H1 (cell line): Measurements from ENCODE around the gene NOS3. TPM values are rescaled to one million over a fixed set of nuclear protein-coding genes. Genes with fewer than 3 reads are reported as not detected.

Experiments
- CTCF ChIA-PET: fragments of 300-600 bp; sonication (Branson Sonifier 250); formaldehyde crosslinking; loops from one replicate; lab custom pipeline; 2021; ENCODE audit not compliant: partially characterized antibody; lab: Charles Lee
- POLR2A ChIA-PET: fragments of 300-600 bp; sonication (Branson Sonifier 250); formaldehyde crosslinking; loops from one replicate; lab custom pipeline; 2021; ENCODE audit warnings: inconsistent platforms; ENCODE audit not compliant: partially characterized antibody; lab: Charles Lee
- DNase-seq, 2 experiments: peaks; one replicate each; pipeline versions ENCODE4 v3.0.0 to v3.0.0-alpha.2; 2010 to 2022; ENCODE audit warnings: low spot score in 2 of 2, low read depth in 1 of 2, mixed read lengths in 1 of 2
- FAIRE-seq: peaks from 2 replicates; lab custom pipeline; 2011; peaks lifted over from hg19 to GRCh38; lab: Jason Lieb, UNC
- H2AFZ ChIP-seq: 2 replicates; pipeline ENCODE4 v1.8.1; 2012; ENCODE audit warnings: low read length, inconsistent platforms
- H2AK5ac ChIP-seq: 2 replicates; pipeline ENCODE4 v1.6.1; 2013; ENCODE audit warnings: low read depth, low read length
- H2BK120ac ChIP-seq: replicated peaks from 2 replicates; pipeline ENCODE3; 2013; ENCODE audit warnings: low read depth, low read length, inconsistent platforms
- H2BK12ac ChIP-seq: 2 replicates; pipeline ENCODE4 v1.6.1; 2013; ENCODE audit warnings: low read depth, low read length
- H2BK15ac ChIP-seq: 2 replicates; pipeline ENCODE4 v1.6.1; 2013; ENCODE audit warnings: low read length
- H2BK20ac ChIP-seq: 2 replicates; pipeline ENCODE4 v1.6.1; 2013; ENCODE audit warnings: low read length
- H2BK5ac ChIP-seq: 2 replicates; pipeline ENCODE4 v1.6.1; 2013; ENCODE audit warnings: low read depth, low read length
- H3K14ac ChIP-seq: 2 replicates; pipeline ENCODE4 v1.6.1; 2013; ENCODE audit warnings: inconsistent platforms; ENCODE audit not compliant: insufficient read length
- H3K18ac ChIP-seq: 2 replicates; pipeline ENCODE4 v1.6.1; 2013; ENCODE audit warnings: low read length; ENCODE audit errors: extremely low read depth
- H3K23ac ChIP-seq: 2 replicates; pipeline ENCODE4 v1.6.1; 2013; ENCODE audit warnings: inconsistent platforms; ENCODE audit not compliant: insufficient read length
- H3K23me2 ChIP-seq: 2 replicates; pipeline ENCODE4 v1.6.1; 2013; ENCODE audit warnings: low read depth, low read length
- H3K27ac ChIP-seq: 2 replicates; pipeline ENCODE4 v1.6.1; 2011; ENCODE audit warnings: low read depth, low read length, inconsistent platforms
- H3K27me3 ChIP-seq, 4 experiments: replicated peaks in 1 of 4; 1 replicate in 1 of 4; 2 replicates in 3 of 4; pipeline versions ENCODE4 v1.6.1 to v1.8.1; 2011 to 2013; ENCODE audit warnings: low read length in 3 of 4, mild to moderate bottlenecking in 3 of 4, inconsistent platforms in 2 of 4, mixed read lengths in 2 of 4, moderate library complexity in 1 of 4; ENCODE audit not compliant: control insufficient read depth in 3 of 4, insufficient read depth in 3 of 4; ENCODE audit errors: extremely low read depth in 1 of 4
- H3K36me3 ChIP-seq, 4 experiments: 2 replicates each; pipeline versions ENCODE4 v1.6.1 to v1.8.1; 2011 to 2013; ENCODE audit warnings: mild to moderate bottlenecking in 4 of 4, low read length in 3 of 4, moderate library complexity in 2 of 4, control low read depth in 1 of 4, inconsistent platforms in 1 of 4; ENCODE audit not compliant: insufficient read depth in 4 of 4, control insufficient read depth in 2 of 4
- H3K4ac ChIP-seq: replicated peaks from 2 replicates; pipeline ENCODE3; 2013; ENCODE audit warnings: low read length, low read depth, mixed read lengths, inconsistent platforms; ENCODE audit not compliant: insufficient read length
- H3K4me1 ChIP-seq, 4 experiments: replicated peaks in 1 of 4; 1 replicate in 1 of 4; 2 replicates in 3 of 4; pipeline versions ENCODE4 v1.6.1 to v1.8.1; 2011 to 2013; ENCODE audit warnings: low read length in 3 of 4, inconsistent platforms in 2 of 4, mixed read lengths in 1 of 4; ENCODE audit not compliant: insufficient read depth in 4 of 4, control insufficient read depth in 3 of 4
- H3K4me2 ChIP-seq, 2 experiments: 2 replicates each; pipeline versions ENCODE4 v1.6.1 to v1.8.1; 2011 to 2013; ENCODE audit warnings: low read depth in 2 of 2, low read length in 2 of 2, control low read depth in 1 of 2, inconsistent platforms in 1 of 2, mild to moderate bottlenecking in 1 of 2; ENCODE audit not compliant: insufficient read depth in 1 of 2
- H3K4me3 ChIP-seq, 4 experiments: fragments of 200-600, 300-600 bp in 1 of 4; sonication (generic), shearing (Covaris generic), sonication (Bioruptor Twin) in 1 of 4; 2 replicates each; pipeline versions ENCODE4 v1.5.1 to v1.8.1; 2011 to 2016; ENCODE audit warnings: low read length in 4 of 4, low read depth in 3 of 4, control low read depth in 2 of 4, inconsistent platforms in 2 of 4, mild to moderate bottlenecking in 2 of 4, mixed read lengths in 1 of 4, moderate library complexity in 1 of 4; ENCODE audit not compliant: insufficient read depth in 2 of 4; ENCODE audit errors: extremely low read depth in 1 of 4
- H3K56ac ChIP-seq: replicated peaks from 2 replicates; pipeline ENCODE3; 2013; ENCODE audit warnings: low read depth, mild to moderate bottlenecking, mixed read lengths, low read length, inconsistent platforms; ENCODE audit not compliant: insufficient read length
- H3K79me1 ChIP-seq: 2 replicates; pipeline ENCODE4 v1.6.1; 2013; ENCODE audit warnings: low read depth, low read length, control low read depth
- H3K79me2 ChIP-seq, 2 experiments: 2 replicates each; pipeline versions ENCODE4 v1.6.1 to v1.8.1; 2012 to 2013; ENCODE audit warnings: low read length in 2 of 2, mild to moderate bottlenecking in 2 of 2, inconsistent platforms in 1 of 2; ENCODE audit not compliant: insufficient read depth in 2 of 2, control insufficient read depth in 1 of 2
- H3K9ac ChIP-seq, 4 experiments: replicated peaks in 1 of 4; 1 replicate in 1 of 4; 2 replicates in 3 of 4; pipeline versions ENCODE4 v1.6.1 to v1.8.1; 2011 to 2013; ENCODE audit warnings: low read depth in 3 of 4, low read length in 3 of 4, control low read depth in 2 of 4, mild to moderate bottlenecking in 2 of 4, moderate library complexity in 2 of 4, inconsistent platforms in 1 of 4; ENCODE audit errors: extremely low read depth in 1 of 4
- H3K9me3 ChIP-seq, 2 experiments: 2 replicates each; pipeline versions ENCODE4 v1.6.1 to v1.8.1; 2012 to 2013; ENCODE audit warnings: mild to moderate bottlenecking in 2 of 2, moderate library complexity in 2 of 2, control low read depth in 1 of 2, inconsistent platforms in 1 of 2, low read depth in 1 of 2, low read length in 1 of 2, mixed read lengths in 1 of 2; ENCODE audit not compliant: insufficient read depth in 2 of 2
- H4K20me1 ChIP-seq, 2 experiments: replicated peaks in 1 of 2; 2 replicates each; pipeline versions ENCODE3 to v1.8.1; 2011 to 2013; ENCODE audit warnings: inconsistent platforms in 2 of 2, low read length in 2 of 2, mild to moderate bottlenecking in 1 of 2; ENCODE audit not compliant: insufficient read depth in 2 of 2, control insufficient read depth in 1 of 2
- H4K5ac ChIP-seq: 2 replicates; pipeline ENCODE4 v1.6.1; 2013; ENCODE audit warnings: low read length, low read depth, mixed read lengths, inconsistent platforms; ENCODE audit not compliant: insufficient read length
- H4K8ac ChIP-seq: 2 replicates; pipeline ENCODE4 v1.8.0; 2013; ENCODE audit warnings: mild to moderate bottlenecking, moderate library complexity, low read length, inconsistent platforms; ENCODE audit not compliant: insufficient read depth; ENCODE audit errors: extremely low read depth
- H4K91ac ChIP-seq: replicated peaks from 2 replicates; pipeline ENCODE3; 2013; ENCODE audit warnings: low read length, mixed read lengths, inconsistent platforms; ENCODE audit not compliant: insufficient read length
- CBX8 ChIP-seq: fragments of 300-800, 300-1000 bp; sonication (generic); IDR thresholded peaks from 2 replicates; pipeline ENCODE4 v1.7.1; 2016; ENCODE audit warnings: low read depth, low read length, borderline replicate concordance
- CHD2 ChIP-seq: IDR thresholded peaks from 2 replicates; pipeline ENCODE4 v1.6.1; 2012; ENCODE audit warnings: low read length, improper control_type of control experiment
- EGR1 ChIP-seq: IDR thresholded peaks from 2 replicates; pipeline ENCODE4 v1.6.1; 2011; ENCODE audit warnings: low read depth, low read length, borderline replicate concordance
- GTF2F1 ChIP-seq: IDR thresholded peaks from 2 replicates; pipeline ENCODE4 v1.6.1; 2012; ENCODE audit warnings: low read depth, low read length, improper control_type of control experiment, borderline replicate concordance
- NANOG ChIP-seq: IDR thresholded peaks from 2 replicates; pipeline ENCODE4 v1.6.1; 2011; ENCODE audit warnings: low read length, low read depth, mild to moderate bottlenecking, inconsistent platforms; ENCODE audit not compliant: insufficient read depth, poor library complexity, severe bottlenecking
- RAD21 ChIP-seq, 2 experiments: IDR thresholded peaks in 1 of 2; conservative IDR thresholded peaks in 1 of 2; 2 replicates each; pipeline ENCODE4 v1.6.1; 2011; ENCODE audit warnings: low read depth in 2 of 2, low read length in 2 of 2, improper control_type of control experiment in 1 of 2, inconsistent platforms in 1 of 2, mild to moderate bottlenecking in 1 of 2, moderate library complexity in 1 of 2
- SRF ChIP-seq: IDR thresholded peaks from 2 replicates; pipeline ENCODE4 v1.6.1; 2011; ENCODE audit warnings: mild to moderate bottlenecking, low read depth, low read length, moderate library complexity
- TAF7 ChIP-seq: optimal IDR thresholded peaks from 2 replicates; pipeline ENCODE3; 2011; ENCODE audit warnings: low read depth, mild to moderate bottlenecking, inconsistent platforms, low read length, moderate library complexity, borderline replicate concordance
- TEAD4 ChIP-seq: IDR thresholded peaks from 2 replicates; pipeline ENCODE4 v1.6.1; 2012; ENCODE audit warnings: low read depth, low read length, inconsistent platforms, mixed read lengths
- USF2 ChIP-seq: IDR thresholded peaks from 2 replicates; pipeline ENCODE4 v1.6.1; 2011; ENCODE audit warnings: low read length, improper control_type of control experiment
- WGBS, 2 experiments: shearing (Covaris generic) in 1 of 2; methylation state at CpG; one replicate each; pipeline versions ENCODE4 v1.1.6 to v1.1.7; 2013 to 2015; ENCODE audit warnings: low lambda C conversion rate in 2 of 2, mixed read lengths in 2 of 2, inconsistent platforms in 1 of 2, low coverage in 1 of 2, missing lambda C conversion rate in 1 of 2; ENCODE audit not compliant: insufficient replicate concordance in 2 of 2, insufficient coverage in 1 of 2, insufficient read length in 1 of 2; ENCODE audit errors: extremely low coverage in 1 of 2, missing lambda C conversion rate in 1 of 2; 5-methylcytosine and 5-hydroxymethylcytosine counted together
- polyA plus RNA-seq, 7 experiments: library from polyadenylated mRNA; depleted of rRNA in 3 of 7; stranded (reverse) in 5 of 7; unstranded in 2 of 7; fragments of >200 nt in 5 of 7; fragments of 200-250 nt in 2 of 7; gene quantifications; 1 replicate in 5 of 7; 2 replicates in 1 of 7; 4 replicates in 1 of 7; pipeline versions ENCODE4 v1.2.1 to v1.2.3, GENCODE V29; 2011 to 2013; ENCODE audit warnings: missing spikeins in 2 of 7, mixed read lengths in 2 of 7
- total RNA-seq: library from RNA; stranded (reverse); fragmentation: NEBNext Ultra II Directional; extraction: Animal tissue kit (Norgen Biotek cat#: 25700); gene quantifications from 2 replicates; pipeline ENCODE4 v1.2.1, GENCODE V29; 2021

NOS3 gene
- total and polyA plus RNA-seq, 2 of the 8 experiments (the other 6 are each of a cell fraction or from before 2014, with no cell fraction given), result 4.4 to 16.2 TPM

GRCh38 chr7:151053096-151053495, 62.3 kb downstream of the NOS3 start:
- FAIRE-seq, result no peak
- Histone ChIP-seq H3K36me3 (no peaks in the 10 kb centered on the region), H3K14ac (no peak overlapping the region), H2BK15ac (no peak overlapping the region), H3K79me2 (no peaks in the 10 kb centered on the region), H3K18ac (no peak overlapping the region), H2BK12ac (no peak overlapping the region), H2AK5ac (no peak overlapping the region), H3K9me3 (no peaks in the 10 kb centered on the region), H4K20me1 (peaks cover 0 to 16% of the 10 kb centered on the region in 2 experiments), H2BK5ac (no peak overlapping the region), H3K27me3 (peaks cover 4 to 38% (median 28%) of the 10 kb centered on the region in 4 experiments), H3K56ac (no peak overlapping the region), H3K4me1 (peaks cover 0 to 17% (median 7%) of the 10 kb centered on the region in 4 experiments; a peak in 5 of 7 replicates), H2AFZ (no peak overlapping the region), H3K27ac (no peak overlapping the region), H2BK20ac (no peak overlapping the region), H3K9ac (no peak overlapping the region), H3K23me2 (peaks cover 11% of the 10 kb centered on the region), H4K91ac (no peak overlapping the region), H3K23ac (no peak overlapping the region), H3K4ac (no peak overlapping the region), H4K8ac (no peak overlapping the region), H3K79me1 (no peaks in the 10 kb centered on the region), H3K4me2 (no peak overlapping the region), H2BK120ac (no peak overlapping the region), H3K4me3 (no peak overlapping the region), H4K5ac (no peak overlapping the region)
- ChIA-PET CTCF (interaction anchor here (0.7 to 1.6 kb wide), 7 partner anchors 10 to 83 kb away, joined by 3 to 12 read pairs (median 4); no protein-coding TSS in a partner anchor), POLR2A (interaction anchor here (0.7 to 1.6 kb wide), 2 partner anchors 28 to 50 kb away, joined by 4 read pairs; partner anchors contain the start of gene FASTK)
- no peak for TF ChIP-seq CBX8
- TF ChIP-seq EGR1, result no peak
- no peak for TF ChIP-seq NANOG
- no peak for TF ChIP-seq GTF2F1
- no peak for TF ChIP-seq SRF
- TF ChIP-seq USF2, result no peak
- no peak for TF ChIP-seq CHD2
- no peak for TF ChIP-seq TEAD4
- no peak for TF ChIP-seq RAD21 (IDR thresholded peaks at IDR 0.05 in 1 of 2, conservative IDR thresholded peaks at IDR 0.05 in 1 of 2; ENCODE audit: low read depth in 2 of 2, low read length in 2 of 2)
- no peak for TF ChIP-seq TAF7
- 80% methylated on average over 4 of the region's 4 CpGs; no CpG with 5 or more reads in 1 of the 2 experiments for WGBS, 2 experiments
- DNase-seq, result no peak
